ENCODE measurements around the gene PTPRD. TPM values are rescaled to one million over a fixed set of nuclear protein-coding genes. Genes with fewer than 3 reads are reported as not detected.

PTPRD gene
- total RNA-seq, 1 experiment from 2014 or later = 70.1 TPM

- no TSS peak for BruUV-seq (replicated peaks)
- peak overlapping the region; percentile 17 for H3K4me3 Mint-ChIP-seq (ENCODE audit: unreplicated experiment)
Measured at GRCh38 chr9:8822667-8823025, 1790.2 kb downstream of the PTPRD start.

GRCh38 chr9:8821910-8822666, 1790.7 kb downstream of the PTPRD start:
- peaks cover 5% of the 10 kb centered on the region; the same call in 1 of the 2 replicates for H3K4me1 ChIP-seq
- Mint-ChIP-seq H3K27ac (ENCODE audit: unreplicated experiment) (no peak overlapping the region), H3K27me3 (ENCODE audit: insufficient read depth, unreplicated experiment) (no peaks in the 10 kb centered on the region), H3K4me3 (ENCODE audit: unreplicated experiment) (no peak overlapping the region), H3K36me3 (ENCODE audit: insufficient read depth, unreplicated experiment) (no peaks in the 10 kb centered on the region), H3K4me1 (ENCODE audit: low read depth, unreplicated experiment) (peaks cover 17% of the 10 kb centered on the region), H3K9me3 (ENCODE audit: unreplicated experiment) (peaks cover 9% of the 10 kb centered on the region)
- no peaks in the 10 kb centered on the region for H3K9me3 ChIP-seq
- no peak for DNase-seq
- no peaks in the 10 kb centered on the region for H3K36me3 ChIP-seq (ENCODE audit: control insufficient read depth, insufficient read depth, low read length)
- no peaks in the 10 kb centered on the region for H3K27me3 ChIP-seq (replicated peaks; ENCODE audit: control insufficient read depth, insufficient read depth, low read length)
- BruUV-seq (replicated peaks) = no TSS peak
- POLR2A ChIA-PET = no interaction called here
- CTCF ChIA-PET = no interaction called here
- no peak for TF ChIP-seq CTCF (IDR thresholded peaks at IDR 0.05; ENCODE audit: insufficient read depth in 1 of 2, low read depth in 1 of 2, low read length in 1 of 2, severe bottlenecking in 1 of 2, unreplicated experiment in 1 of 2)
- no peak overlapping the region for H3K4me3 ChIP-seq (ENCODE audit: low read depth, low read length)
- intact Hi-C loops (cut with micrococcal nuclease; ENCODE audit: unreplicated experiment) = no loop called here

More at GRCh38 chr9:8822667-8823025, 1790.2 kb downstream of the PTPRD start:
- H3K27ac Mint-ChIP-seq (ENCODE audit: unreplicated experiment) = peak overlapping the region; percentile 74
- CTCF ChIA-PET = no interaction called here
- Histone ChIP-seq H3K4me1 (peaks cover 5% of the 10 kb centered on the region; the same call in 1 of the 2 replicates), H3K36me3 (ENCODE audit: control insufficient read depth, insufficient read depth, low read length) (no peaks in the 10 kb centered on the region), H3K4me3 (ENCODE audit: low read depth, low read length) (no peak overlapping the region), H3K27me3 (replicated peaks; ENCODE audit: control insufficient read depth, insufficient read depth, low read length) (no peaks in the 10 kb centered on the region), H3K9me3 (no peaks in the 10 kb centered on the region)
- no peaks in the 10 kb centered on the region for H3K36me3 Mint-ChIP-seq (ENCODE audit: insufficient read depth, unreplicated experiment)
- intact Hi-C loops (cut with micrococcal nuclease; ENCODE audit: unreplicated experiment) = no loop called here
- peaks cover 11% of the 10 kb centered on the region for H3K9me3 Mint-ChIP-seq (ENCODE audit: unreplicated experiment)
- POLR2A ChIA-PET = no interaction called here
- H3K27me3 Mint-ChIP-seq (ENCODE audit: insufficient read depth, unreplicated experiment) = no peaks in the 10 kb centered on the region
- H3K4me1 Mint-ChIP-seq (ENCODE audit: low read depth, unreplicated experiment) = peaks cover 17% of the 10 kb centered on the region
- DNase-seq = peak in 1 of 2 experiments; percentile 23
- no peak for TF ChIP-seq CTCF (IDR thresholded peaks at IDR 0.05; ENCODE audit: insufficient read depth in 1 of 2, low read depth in 1 of 2, low read length in 1 of 2, severe bottlenecking in 1 of 2, unreplicated experiment in 1 of 2)

GRCh38 chr9:8817335-8817734, 1795.5 kb downstream of the PTPRD start:
- intact Hi-C loops (cut with micrococcal nuclease; ENCODE audit: unreplicated experiment) = no loop called here
- no peaks in the 10 kb centered on the region for H3K36me3 ChIP-seq (ENCODE audit: control insufficient read depth, insufficient read depth, low read length)
- no peak overlapping the region for H3K4me3 ChIP-seq (ENCODE audit: low read depth, low read length)
- H3K9me3 Mint-ChIP-seq (ENCODE audit: unreplicated experiment) = no peaks in the 10 kb centered on the region
- no peaks in the 10 kb centered on the region for H3K27me3 Mint-ChIP-seq (ENCODE audit: insufficient read depth, unreplicated experiment)
- DNase-seq = no peak
- no peaks in the 10 kb centered on the region for H3K27me3 ChIP-seq (replicated peaks; ENCODE audit: control insufficient read depth, insufficient read depth, low read length)
- CTCF ChIA-PET = no interaction called here
- H3K9me3 ChIP-seq = no peaks in the 10 kb centered on the region
- H3K36me3 Mint-ChIP-seq (ENCODE audit: insufficient read depth, unreplicated experiment) = no peaks in the 10 kb centered on the region
- no peak overlapping the region for H3K27ac Mint-ChIP-seq (ENCODE audit: unreplicated experiment)
- no peak overlapping the region for H3K4me3 Mint-ChIP-seq (ENCODE audit: unreplicated experiment)
- POLR2A ChIA-PET = no interaction called here
- no peaks in the 10 kb centered on the region for H3K4me1 Mint-ChIP-seq (ENCODE audit: low read depth, unreplicated experiment)
- TF ChIP-seq CTCF (IDR thresholded peaks at IDR 0.05; ENCODE audit: insufficient read depth in 1 of 2, low read depth in 1 of 2, low read length in 1 of 2, severe bottlenecking in 1 of 2, unreplicated experiment in 1 of 2) = no peak
- H3K4me1 ChIP-seq = no peaks in the 10 kb centered on the region
- no TSS peak for BruUV-seq (replicated peaks)
